Measurements from ENCODE around the gene PIK3R3. TPM values are rescaled to one million over a fixed set of nuclear protein-coding genes. Genes with fewer than 3 reads are reported as not detected.

PIK3R3 gene
- total and polyA plus RNA-seq, 7 donors = 2.4 to 11.6 (median 7.0) TPM

DNA sequence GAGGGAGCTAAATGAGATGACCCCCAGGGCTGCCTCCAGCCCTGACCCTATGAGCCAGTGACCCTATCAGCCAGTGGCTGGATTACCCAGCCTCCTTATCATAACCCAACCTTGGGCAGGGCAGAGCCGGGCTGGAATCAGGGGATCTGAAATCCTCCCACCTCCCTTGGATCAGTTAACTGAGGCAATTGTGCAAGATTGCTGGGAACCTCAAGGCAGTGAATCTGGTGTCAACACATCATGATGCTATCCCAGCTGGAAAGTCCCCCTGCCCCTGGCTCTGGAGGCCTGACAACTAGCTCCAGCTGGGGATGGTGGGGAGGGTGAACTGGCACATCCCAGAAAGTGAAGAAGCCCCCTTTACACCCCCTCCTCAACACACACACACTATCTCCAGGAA, 36.0 kb upstream of the PIK3R3 start:
- WGBS, 2 donors = 80 to 86% methylated on average over 1 of the region's 1 CpG
- intact Hi-C loops (cut with DNase I) = no loop called here
- no peak for DNase-seq
- peaks cover 0 to 23% (median 5%) of the 10 kb centered on the region in 3 donors for H3K27me3 ChIP-seq
- no peak overlapping the region for H3K4me3 ChIP-seq
- no peaks in the 10 kb centered on the region for H3K9me3 ChIP-seq
- TF ChIP-seq, protein P1, sequence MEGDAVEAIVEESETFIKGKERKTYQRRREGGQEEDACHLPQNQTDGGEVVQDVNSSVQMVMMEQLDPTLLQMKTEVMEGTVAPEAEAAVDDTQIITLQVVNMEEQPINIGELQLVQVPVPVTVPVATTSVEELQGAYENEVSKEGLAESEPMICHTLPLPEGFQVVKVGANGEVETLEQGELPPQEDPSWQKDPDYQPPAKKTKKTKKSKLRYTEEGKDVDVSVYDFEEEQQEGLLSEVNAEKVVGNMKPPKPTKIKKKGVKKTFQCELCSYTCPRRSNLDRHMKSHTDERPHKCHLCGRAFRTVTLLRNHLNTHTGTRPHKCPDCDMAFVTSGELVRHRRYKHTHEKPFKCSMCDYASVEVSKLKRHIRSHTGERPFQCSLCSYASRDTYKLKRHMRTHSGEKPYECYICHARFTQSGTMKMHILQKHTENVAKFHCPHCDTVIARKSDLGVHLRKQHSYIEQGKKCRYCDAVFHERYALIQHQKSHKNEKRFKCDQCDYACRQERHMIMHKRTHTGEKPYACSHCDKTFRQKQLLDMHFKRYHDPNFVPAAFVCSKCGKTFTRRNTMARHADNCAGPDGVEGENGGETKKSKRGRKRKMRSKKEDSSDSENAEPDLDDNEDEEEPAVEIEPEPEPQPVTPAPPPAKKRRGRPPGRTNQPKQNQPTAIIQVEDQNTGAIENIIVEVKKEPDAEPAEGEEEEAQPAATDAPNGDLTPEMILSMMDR (IDR thresholded peaks at IDR 0.05) = no peak
- no peak for TF ChIP-seq EP300 (IDR thresholded peaks at IDR 0.05)
- TF ChIP-seq POLR2AphosphoS5 (IDR thresholded peaks at IDR 0.05) = no peak
- TF ChIP-seq POLR2A (IDR thresholded peaks at IDR 0.05) = no peak
- H3K27ac ChIP-seq = no peak overlapping the region
- peaks cover 0 to 19% (median 15%) of the 10 kb centered on the region in 4 donors for H3K4me1 ChIP-seq
- H3K36me3 ChIP-seq = no peaks in the 10 kb centered on the region

- intact Hi-C loops (cut with DNase I) = no loop called here
- Histone ChIP-seq H3K36me3 (no peaks in the 10 kb centered on the region), H3K4me1 (peaks cover 0 to 13% (median 10%) of the 10 kb centered on the region in 4 donors), H3K27ac (peak overlapping the region in 3 of 4 donors; percentile 14 to 74 (median 49)), H3K27me3 (peaks cover 0 to 23% (median 5%) of the 10 kb centered on the region in 3 donors), H3K9me3 (no peaks in the 10 kb centered on the region), H3K4me3 (peak overlapping the region; percentile 15 to 50 (median 44))
- peak; percentile 72 for DNase-seq
- peak; percentile 6 to 42 (median 28) for TF ChIP-seq POLR2AphosphoS5 (IDR thresholded peaks at IDR 0.05)
- no peak for TF ChIP-seq POLR2A (IDR thresholded peaks at IDR 0.05)
- TF ChIP-seq, protein P1 (IDR thresholded peaks at IDR 0.05) = no peak
- TF ChIP-seq EP300 (IDR thresholded peaks at IDR 0.05) = peak in 1 of 4 donors; percentile 26
- WGBS, 2 donors = 9 to 17% methylated on average over 47 of the region's 47 CpGs
Measured at GRCh38 chr1:46166521-46167462, 34.4 kb upstream of the PIK3R3 start.

DNA sequence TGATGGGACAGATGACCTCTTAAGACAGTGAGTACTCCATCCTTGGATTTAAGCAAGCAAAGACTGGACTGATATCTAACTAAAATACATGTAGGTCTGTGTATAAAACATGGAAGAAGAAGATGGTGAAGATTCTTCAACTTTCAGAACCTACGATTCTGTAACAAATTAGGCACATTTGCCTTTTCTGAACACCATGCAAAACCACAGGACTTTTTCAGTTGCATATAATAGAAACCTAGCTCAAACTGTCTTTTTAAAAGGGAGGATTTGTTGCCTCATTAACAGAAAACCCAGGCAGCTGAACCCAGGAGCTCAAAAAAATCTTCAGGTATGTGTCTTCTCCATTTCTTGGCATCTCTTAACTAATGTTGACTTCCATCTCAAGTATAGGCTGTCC, 27.8 kb upstream of the PIK3R3 start:
- intact Hi-C loops (cut with DNase I) = no loop called here
- TF ChIP-seq, protein P1 (IDR thresholded peaks at IDR 0.05) = no peak
- TF ChIP-seq EP300 (IDR thresholded peaks at IDR 0.05) (no peak), POLR2AphosphoS5 (IDR thresholded peaks at IDR 0.05) (no peak), POLR2A (IDR thresholded peaks at IDR 0.05) (no peak)

GRCh38 chr1:46159516-46159915, 27.1 kb upstream of the PIK3R3 start:
- no peak for TF ChIP-seq POLR2AphosphoS5 (IDR thresholded peaks at IDR 0.05)
- TF ChIP-seq, protein P1 (IDR thresholded peaks at IDR 0.05) = no peak
- WGBS, 2 donors = 80 to 84% methylated on average over 3 of the region's 3 CpGs
- Histone ChIP-seq H3K4me1 (no peaks in the 10 kb centered on the region), H3K27me3 (no peaks in the 10 kb centered on the region), H3K27ac (no peak overlapping the region), H3K4me3 (no peak overlapping the region), H3K9me3 (no peaks in the 10 kb centered on the region), H3K36me3 (no peaks in the 10 kb centered on the region)
- intact Hi-C loops (cut with DNase I) = no loop called here
- no peak for DNase-seq

More for the DNA sequence above, 27.8 kb upstream of the PIK3R3 start:
- no peak overlapping the region for H3K4me3 ChIP-seq
- 92 to 93% methylated on average over 1 of the region's 1 CpG for WGBS, 2 donors
- no peaks in the 10 kb centered on the region for H3K27me3 ChIP-seq
- H3K36me3 ChIP-seq = no peaks in the 10 kb centered on the region
- no peak overlapping the region for H3K27ac ChIP-seq
- no peak for DNase-seq
- H3K4me1 ChIP-seq = no peaks in the 10 kb centered on the region
- no peaks in the 10 kb centered on the region for H3K9me3 ChIP-seq
